Naive thymus-derived CD8-positive, alpha-beta T cell (primary cell): ENCODE measurements around the gene TYK2. TPM values are rescaled to one million over a fixed set of nuclear protein-coding genes. Genes with fewer than 3 reads are reported as not detected.
"Not testable (repeated sequence)": the region's sequence is repeated elsewhere in the genome, so short reads cannot be mapped to it uniquely, and the experiment has no call there.

Experiments used
- ATAC-seq, 2 donors: fragments of 150-1000 bp; cut with Tn5 transposase in 1 of 2; sonication (Bioruptor Pico), chemical (Tn5 transposase) in 1 of 2; 1 replicate in 1 of 2; 2 replicates in 1 of 2; pipeline ENCODE4 v1.10.0; 2021; ENCODE audit warnings: mild to moderate bottlenecking in 2 of 2, moderate library complexity in 2 of 2
- POLR2A ChIA-PET: fragments of 350-600 bp; sonication (Branson Sonifier 250); formaldehyde crosslinking; loops from one replicate; lab custom pipeline; 2021; ENCODE audit warnings: antibody characterized with exemption; lab: Charles Lee
- DNase-seq, 10 donors: peaks; one replicate each; pipeline versions ENCODE4 v3.0.0 to v3.0.0-alpha.2; 2020 to 2022
- H3K27ac Mint-ChIP-seq, 10 donors: one replicate each; pipeline ENCODE4 v1.8.0; 2020 to 2022; ENCODE audit warnings: mild to moderate bottlenecking in 10 of 10, mixed read lengths in 10 of 10, moderate library complexity in 4 of 10, inconsistent platforms in 1 of 10
- H3K27me3 Mint-ChIP-seq, 5 donors: one replicate each; pipeline ENCODE4 v1.8.0; 2021 to 2022; ENCODE audit warnings: mixed read lengths in 5 of 5
- H3K36me3 Mint-ChIP-seq, 3 donors: one replicate each; pipeline ENCODE4 v1.8.0; 2020 to 2022; ENCODE audit warnings: mixed read lengths in 3 of 3, mild to moderate bottlenecking in 2 of 3, inconsistent platforms in 1 of 3
- H3K4me1 Mint-ChIP-seq, 4 donors: one replicate each; pipeline ENCODE4 v1.8.0; 2021 to 2022; ENCODE audit warnings: mixed read lengths in 4 of 4
- H3K4me3 Mint-ChIP-seq, 10 donors: one replicate each; pipeline ENCODE4 v1.8.0; 2020 to 2022; ENCODE audit warnings: mild to moderate bottlenecking in 10 of 10, mixed read lengths in 10 of 10, moderate library complexity in 6 of 10, inconsistent platforms in 1 of 10
- H3K9me3 Mint-ChIP-seq, 9 donors: one replicate each; pipeline ENCODE4 v1.8.0; 2020 to 2022; ENCODE audit warnings: mixed read lengths in 9 of 9, mild to moderate bottlenecking in 3 of 9, inconsistent platforms in 1 of 9, moderate library complexity in 1 of 9
- polyA plus RNA-seq, 3 donors: library from polyadenylated mRNA; unstranded; fragments of 300-500 nt; fragmentation: Illumina TruSeq; gene quantifications; one replicate each; pipeline ENCODE4 v1.2.3, GENCODE V29; 2021
- total RNA-seq, 8 experiments: library from RNA in 2 of 8; stranded (reverse) in 2 of 8; gene quantifications; one replicate each; pipeline ENCODE4 v1.2.3 and lab custom pipeline; 2021 to 2026

The TYK2 gene
- total and polyA plus RNA-seq, 5 experiments from 2014 or later: 33.4 to 319 (median 50.3) TPM

- H3K27ac Mint-ChIP-seq, H3K27me3 Mint-ChIP-seq, ATAC-seq, DNase-seq, H3K9me3 Mint-ChIP-seq, H3K4me3 Mint-ChIP-seq: not testable (repeated sequence)
- Mint-ChIP-seq H3K4me1 (peaks cover 0 to 11% (median 7%) of the 10 kb centered on the region in 4 donors), H3K36me3 (peaks cover 0 to 80% (median 11%) of the 10 kb centered on the region in 3 donors)
- POLR2A ChIA-PET: interaction anchor here (0.6 kb wide), 1 partner anchor 60 kb away, joined by 3 read pairs; no protein-coding TSS in a partner anchor
Measured at GRCh38 chr19:10366950-10367512, 13.3 kb downstream of the TYK2 start.

- no peaks in the 10 kb centered on the region for H3K9me3 Mint-ChIP-seq
- peaks cover 0 to 85% (median 11%) of the 10 kb centered on the region in 3 donors for H3K36me3 Mint-ChIP-seq
- no peak overlapping the region for H3K4me3 Mint-ChIP-seq
- ATAC-seq (no peak), DNase-seq (no peak)
- H3K4me1 Mint-ChIP-seq: peaks cover 0 to 11% (median 8%) of the 10 kb centered on the region in 4 donors
- POLR2A ChIA-PET: no interaction called here
- H3K27ac Mint-ChIP-seq: no peak overlapping the region
- H3K27me3 Mint-ChIP-seq: no peaks in the 10 kb centered on the region
Measured at GRCh38 chr19:10365518-10365917, 14.9 kb downstream of the TYK2 start.

GRCh38 chr19:10364644-10365043 is 15.7 kb downstream of the TYK2 start:
- POLR2A ChIA-PET: no interaction called here
- Mint-ChIP-seq H3K27me3 (no peaks in the 10 kb centered on the region), H3K4me1 (peaks cover 0 to 11% (median 8%) of the 10 kb centered on the region in 4 donors), H3K36me3 (peaks cover 0 to 86% (median 11%) of the 10 kb centered on the region in 3 donors), H3K27ac (no peak overlapping the region), H3K9me3 (no peaks in the 10 kb centered on the region), H3K4me3 (no peak overlapping the region)
- no peak for DNase-seq
- no peak for ATAC-seq

GRCh38 chr19:10363789-10364281 is 16.5 kb downstream of the TYK2 start:
- POLR2A ChIA-PET: no interaction called here
- H3K4me3 Mint-ChIP-seq: no peak overlapping the region
- ATAC-seq (no peak), DNase-seq (no peak)
- no peaks in the 10 kb centered on the region for H3K27me3 Mint-ChIP-seq
- peaks cover 0 to 84% (median 9%) of the 10 kb centered on the region in 3 donors for H3K36me3 Mint-ChIP-seq
- peak overlapping the region in 2 of 10 donors; percentile 18 to 43 for H3K27ac Mint-ChIP-seq
- H3K9me3 Mint-ChIP-seq: no peaks in the 10 kb centered on the region
- peaks cover 0 to 5% (median 2%) of the 10 kb centered on the region in 4 donors for H3K4me1 Mint-ChIP-seq

- peaks cover 0 to 4% (median under 1%) of the 10 kb centered on the region in 4 donors for H3K4me1 Mint-ChIP-seq
- H3K9me3 Mint-ChIP-seq: no peaks in the 10 kb centered on the region
- H3K36me3 Mint-ChIP-seq: peaks cover 0 to 78% (median 8%) of the 10 kb centered on the region in 3 donors
- DNase-seq (no peak), ATAC-seq (no peak)
- POLR2A ChIA-PET: interaction anchor here (0.7 kb wide), 2 partner anchors 18 to 42 kb away, joined by 3 to 4 read pairs; partner anchors contain the start of gene TYK2
- H3K27ac Mint-ChIP-seq: no peak overlapping the region
- H3K27me3 Mint-ChIP-seq: no peaks in the 10 kb centered on the region
- no peak overlapping the region for H3K4me3 Mint-ChIP-seq
Measured at GRCh38 chr19:10362259-10362658, 18.1 kb downstream of the TYK2 start.

GRCh38 chr19:10361569-10362011 is 18.8 kb downstream of the TYK2 start:
- Mint-ChIP-seq H3K27ac (no peak overlapping the region), H3K4me1 (peaks cover 0 to 4% (median under 1%) of the 10 kb centered on the region in 4 donors), H3K4me3 (no peak overlapping the region), H3K9me3 (no peaks in the 10 kb centered on the region), H3K36me3 (peaks cover 0 to 76% (median 8%) of the 10 kb centered on the region in 3 donors), H3K27me3 (no peaks in the 10 kb centered on the region)
- no peak for ATAC-seq
- POLR2A ChIA-PET: no interaction called here
- DNase-seq: no peak

- peak overlapping the region in 2 of 10 donors; percentile 19 to 29 for H3K27ac Mint-ChIP-seq
- no peak overlapping the region for H3K4me3 Mint-ChIP-seq
- H3K4me1 Mint-ChIP-seq: peaks cover 0 to 5% (median 0%) of the 10 kb centered on the region in 4 donors
- POLR2A ChIA-PET: no interaction called here
- no peak for ATAC-seq
- no peak for DNase-seq
- H3K27me3 Mint-ChIP-seq: no peaks in the 10 kb centered on the region
- H3K9me3 Mint-ChIP-seq: no peaks in the 10 kb centered on the region
- peaks cover 0 to 74% (median 12%) of the 10 kb centered on the region in 3 donors for H3K36me3 Mint-ChIP-seq
Measured at GRCh38 chr19:10356431-10356830, 23.9 kb downstream of the TYK2 start.

GRCh38 chr19:10353793-10354391 is 26.5 kb downstream of the TYK2 start:
- no peaks in the 10 kb centered on the region for H3K27me3 Mint-ChIP-seq
- H3K4me1 Mint-ChIP-seq: peaks cover 0 to 3% (median 0%) of the 10 kb centered on the region in 4 donors
- H3K36me3 Mint-ChIP-seq: peaks cover 0 to 59% (median 9%) of the 10 kb centered on the region in 3 donors
- DNase-seq (peak in 6 of 10 donors; percentile 17 to 38 (median 26)), ATAC-seq (peak; percentile 44 to 49)
- no peaks in the 10 kb centered on the region for H3K9me3 Mint-ChIP-seq
- no peak overlapping the region for H3K4me3 Mint-ChIP-seq
- H3K27ac Mint-ChIP-seq: no peak overlapping the region
- POLR2A ChIA-PET: interaction anchor here (1.1 kb wide), 1 partner anchor 38 kb away, joined by 3 read pairs; the partner anchor contains the start of gene FDX2

GRCh38 chr19:10352764-10353671 is 27.4 kb downstream of the TYK2 start:
- ATAC-seq (no peak), DNase-seq (no peak)
- Mint-ChIP-seq H3K9me3 (no peaks in the 10 kb centered on the region), H3K4me1 (peaks cover 0 to 3% (median 0%) of the 10 kb centered on the region in 4 donors), H3K4me3 (no peak overlapping the region), H3K27me3 (no peaks in the 10 kb centered on the region), H3K36me3 (peaks cover 0 to 55% (median 9%) of the 10 kb centered on the region in 3 donors), H3K27ac (no peak overlapping the region)
- POLR2A ChIA-PET: interaction anchor here (1.1 kb wide), 1 partner anchor 37 kb away, joined by 3 read pairs; the partner anchor contains the start of gene FDX2

- DNase-seq: no peak
- Mint-ChIP-seq H3K4me3 (no peak overlapping the region), H3K36me3 (peaks cover 0 to 8% (median 2%) of the 10 kb centered on the region in 3 donors), H3K9me3 (no peaks in the 10 kb centered on the region), H3K27me3 (no peaks in the 10 kb centered on the region), H3K27ac (no peak overlapping the region), H3K4me1 (peaks cover 0 to 3% (median 0%) of the 10 kb centered on the region in 4 donors)
- POLR2A ChIA-PET: no interaction called here
- ATAC-seq: no peak
Measured at GRCh38 chr19:10346509-10346908, 33.9 kb downstream of the TYK2 start.

- POLR2A ChIA-PET: interaction anchor here (1.0 to 2.1 kb wide), 2 partner anchors 11 to 36 kb away, joined by 5 to 8 read pairs; partner anchors contain the start of genes RAVER1 and TYK2
- DNase-seq (no peak), ATAC-seq (no peak)
- Mint-ChIP-seq H3K36me3 (no peaks in the 10 kb centered on the region), H3K27me3 (no peaks in the 10 kb centered on the region), H3K9me3 (no peaks in the 10 kb centered on the region), H3K27ac (no peak overlapping the region), H3K4me3 (no peak overlapping the region), H3K4me1 (peaks cover 1 to 13% (median 9%) of the 10 kb centered on the region in 4 donors)
Measured at GRCh38 chr19:10344780-10345179, 35.6 kb downstream of the TYK2 start.

- Mint-ChIP-seq H3K4me3 (no peak overlapping the region), H3K27ac (peak overlapping the region in 1 of 10 donors; percentile 59)
Measured at GRCh38 chr19:10343495-10343894, 36.9 kb downstream of the TYK2 start.

More at GRCh38 chr19:10343495-10343894, 36.9 kb downstream of the TYK2 start:
- peaks cover 6 to 26% (median 22%) of the 10 kb centered on the region in 4 donors for H3K4me1 Mint-ChIP-seq
- DNase-seq: no peak
- POLR2A ChIA-PET: interaction anchor here (2.1 kb wide), 1 partner anchor 10 kb away, joined by 8 read pairs; the partner anchor contains the start of gene RAVER1
- peaks cover 0 to under 1% (median 0%) of the 10 kb centered on the region in 3 donors for H3K36me3 Mint-ChIP-seq
- no peak for ATAC-seq
- no peaks in the 10 kb centered on the region for H3K9me3 Mint-ChIP-seq
- H3K27me3 Mint-ChIP-seq: no peaks in the 10 kb centered on the region
